Kidney (tissue), 14 donors: ENCODE measurements around the gene COX10. TPM values are rescaled to one million over a fixed set of nuclear protein-coding genes. Genes with fewer than 3 reads are reported as not detected.
"Not testable (repeated sequence)": the region's sequence is repeated elsewhere in the genome, so short reads cannot be mapped to it uniquely, and the experiment has no call there.

Source experiments
- DNase-seq, 5 donors: peaks; one replicate each; pipeline ENCODE4 v3.0.0-alpha.2; 2013 to 2020
- FAIRE-seq: peaks from 2 replicates; lab custom pipeline; 2012; peaks lifted over from hg19 to GRCh38; lab: Jason Lieb, UNC
- H3K27ac ChIP-seq, 2 donors: one replicate each; pipeline ENCODE4 v1.7.0; 2013; ENCODE audit warnings: low read depth in 2 of 2, low read length in 2 of 2, inconsistent platforms in 1 of 2
- H3K27me3 ChIP-seq: one replicate; pipeline ENCODE4 v1.7.1; 2013; ENCODE audit warnings: low read length, inconsistent platforms; ENCODE audit not compliant: control insufficient read depth, insufficient read depth
- H3K36me3 ChIP-seq, 3 donors: one replicate each; pipeline versions ENCODE4 v1.7.0 to v1.7.1; 2013; ENCODE audit warnings: low read length in 3 of 3, control low read depth in 1 of 3, inconsistent platforms in 1 of 3; ENCODE audit not compliant: insufficient read depth in 3 of 3, control insufficient read depth in 2 of 3
- H3K4me1 ChIP-seq, 3 donors: one replicate each; pipeline versions ENCODE4 v1.7.0 to v1.7.1; 2013; ENCODE audit warnings: low read length in 3 of 3, inconsistent platforms in 1 of 3, low read depth in 1 of 3; ENCODE audit not compliant: control insufficient read depth in 2 of 3, insufficient read depth in 2 of 3
- H3K4me3 ChIP-seq, 3 donors: one replicate each; pipeline versions ENCODE4 v1.7.0 to v1.8.1; 2013; ENCODE audit warnings: low read length in 3 of 3, control low read depth in 1 of 3, inconsistent platforms in 1 of 3
- H3K9ac ChIP-seq, 3 donors: one replicate each; pipeline versions ENCODE4 v1.7.0 to v1.7.1; 2013; ENCODE audit warnings: low read length in 3 of 3, control low read depth in 1 of 3, inconsistent platforms in 1 of 3
- H3K9me3 ChIP-seq, 3 donors: one replicate each; pipeline versions ENCODE4 v1.7.0 to v1.7.1; 2013; ENCODE audit warnings: low read length in 3 of 3, control low read depth in 1 of 3, inconsistent platforms in 1 of 3; ENCODE audit not compliant: control insufficient read depth in 2 of 3, insufficient read depth in 1 of 3
- intact Hi-C: fragments of 100-400 bp; cut with DNase I; formaldehyde crosslinking; loops from one replicate; pipeline ENCODE4 v1.11.1; 2022
- polyA plus RNA-seq: library from polyadenylated mRNA; stranded (reverse); fragments of 350-450 nt; fragmentation: Illumina TruSeq; extraction: RNeasy Lipid Tissue Mini Kit (QIAGEN cat#74804); gene quantifications from one replicate; pipeline ENCODE4 v1.2.3, GENCODE V29; 2014; ENCODE audit warnings: low read depth, low replicate concordance; ENCODE audit not compliant: insufficient read depth
- total RNA-seq: library from RNA; stranded (reverse); fragmentation: NEBNext Ultra II Directional; extraction: Animal tissue kit (Norgen Biotek cat#: 25700); gene quantifications from one replicate; pipeline ENCODE4 v1.2.1, GENCODE V29; 2021
- TF ChIP-seq, protein P1 (sequence below): IDR thresholded peaks from 3 replicates; pipeline ENCODE4 v1.5.1; 2012; ENCODE audit warnings: mild to moderate bottlenecking, moderate library complexity, borderline replicate concordance; ENCODE audit not compliant: insufficient read depth; ENCODE audit errors: extremely low read depth
- donor health status: control.
- donor health status: control.
- donor health status: control.
- donor health status: control.
- donor health status: control.
- donor health status: DM: yes; HTN: yes; CAD: no.
- donor health status: Normal renal cell carcinoma (clear cell type).

COX10 gene
- total and polyA plus RNA-seq, 2 donors from 2014 or later = 14.2 to 18.0 TPM

DNA sequence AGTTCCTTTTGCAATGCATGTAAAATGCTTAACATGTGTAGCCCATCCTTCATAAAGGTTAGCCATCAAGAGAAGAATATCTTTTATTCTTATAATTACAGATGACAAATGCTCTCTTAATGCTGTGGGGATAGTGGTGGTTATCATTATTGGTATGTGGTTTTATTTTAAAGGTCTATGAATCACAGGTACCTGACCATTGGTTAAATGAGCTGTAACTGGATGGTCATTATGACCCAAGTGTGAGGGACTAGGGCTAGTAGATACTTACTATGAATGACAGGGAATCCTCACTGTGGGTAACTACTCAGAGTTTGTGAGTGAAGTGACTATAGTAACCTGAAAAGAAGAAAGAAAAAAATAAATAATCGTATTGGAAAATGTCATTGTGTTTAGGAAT lies 88.5 kb downstream of the COX10 start:
- Histone ChIP-seq H3K27ac (no peak overlapping the region), H3K4me3 (no peak overlapping the region), H3K36me3 (no peaks in the 10 kb centered on the region), H3K27me3 (no peaks in the 10 kb centered on the region), H3K9ac (no peak overlapping the region), H3K4me1 (no peaks in the 10 kb centered on the region), H3K9me3 (no peaks in the 10 kb centered on the region)
- FAIRE-seq (no peak), DNase-seq (no peak)
- TF ChIP-seq, protein P1, sequence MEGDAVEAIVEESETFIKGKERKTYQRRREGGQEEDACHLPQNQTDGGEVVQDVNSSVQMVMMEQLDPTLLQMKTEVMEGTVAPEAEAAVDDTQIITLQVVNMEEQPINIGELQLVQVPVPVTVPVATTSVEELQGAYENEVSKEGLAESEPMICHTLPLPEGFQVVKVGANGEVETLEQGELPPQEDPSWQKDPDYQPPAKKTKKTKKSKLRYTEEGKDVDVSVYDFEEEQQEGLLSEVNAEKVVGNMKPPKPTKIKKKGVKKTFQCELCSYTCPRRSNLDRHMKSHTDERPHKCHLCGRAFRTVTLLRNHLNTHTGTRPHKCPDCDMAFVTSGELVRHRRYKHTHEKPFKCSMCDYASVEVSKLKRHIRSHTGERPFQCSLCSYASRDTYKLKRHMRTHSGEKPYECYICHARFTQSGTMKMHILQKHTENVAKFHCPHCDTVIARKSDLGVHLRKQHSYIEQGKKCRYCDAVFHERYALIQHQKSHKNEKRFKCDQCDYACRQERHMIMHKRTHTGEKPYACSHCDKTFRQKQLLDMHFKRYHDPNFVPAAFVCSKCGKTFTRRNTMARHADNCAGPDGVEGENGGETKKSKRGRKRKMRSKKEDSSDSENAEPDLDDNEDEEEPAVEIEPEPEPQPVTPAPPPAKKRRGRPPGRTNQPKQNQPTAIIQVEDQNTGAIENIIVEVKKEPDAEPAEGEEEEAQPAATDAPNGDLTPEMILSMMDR = no peak
- intact Hi-C loops = no loop called here

DNA sequence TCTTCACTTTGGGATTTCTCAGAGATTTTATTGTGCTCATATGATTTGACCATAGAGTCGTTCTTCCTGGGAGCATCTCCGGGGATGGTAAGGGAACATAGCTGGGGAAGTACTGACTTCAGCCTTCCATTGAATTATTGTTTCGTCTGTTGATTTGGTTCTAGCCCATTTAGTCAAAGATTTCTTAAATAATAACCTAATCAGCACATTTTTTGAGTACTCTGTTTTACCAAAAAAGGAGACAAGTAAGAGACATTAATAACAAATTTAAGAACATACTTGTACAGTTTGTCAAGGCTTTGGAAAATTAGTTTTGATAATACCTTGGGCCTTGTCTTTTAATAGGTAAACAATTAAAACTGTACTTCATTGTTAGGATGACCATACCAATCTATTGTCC lies 89.4 kb downstream of the COX10 start:
- TF ChIP-seq, protein P1 = no peak
- no peak overlapping the region for H3K4me3 ChIP-seq
- H3K4me1 ChIP-seq = no peaks in the 10 kb centered on the region
- no peaks in the 10 kb centered on the region for H3K36me3 ChIP-seq
- intact Hi-C loops = no loop called here
- no peak overlapping the region for H3K27ac ChIP-seq
- H3K27me3 ChIP-seq = no peaks in the 10 kb centered on the region
- FAIRE-seq (no peak), DNase-seq (no peak)
- H3K9ac ChIP-seq = no peak overlapping the region
- no peaks in the 10 kb centered on the region for H3K9me3 ChIP-seq

DNA sequence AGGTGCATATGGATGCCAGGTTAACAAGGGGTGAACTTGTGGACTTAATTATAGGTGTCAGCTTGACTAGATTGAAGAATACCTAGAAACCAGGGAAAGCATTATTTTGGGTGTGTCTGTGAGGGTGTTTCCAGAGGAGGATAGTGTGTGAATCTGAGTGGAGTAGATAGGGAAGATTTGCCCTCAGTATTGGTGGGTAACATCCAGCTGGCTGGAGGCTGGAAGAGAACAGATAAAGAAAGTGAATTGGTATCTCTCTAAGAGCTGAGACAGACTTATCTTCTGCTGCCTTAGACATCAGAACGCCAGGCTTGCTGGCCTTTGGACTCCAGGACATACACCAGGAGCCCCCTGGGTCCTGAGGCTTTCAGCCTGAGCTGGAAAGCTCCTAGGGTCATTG lies 92.1 kb downstream of the COX10 start:
- TF ChIP-seq, protein P1 = no peak
- Histone ChIP-seq H3K4me1 (no peaks in the 10 kb centered on the region), H3K9me3 (no peaks in the 10 kb centered on the region), H3K36me3 (no peaks in the 10 kb centered on the region), H3K9ac (no peak overlapping the region), H3K27ac (no peak overlapping the region), H3K27me3 (no peaks in the 10 kb centered on the region), H3K4me3 (no peak overlapping the region)
- FAIRE-seq = no peak
- DNase-seq = peak in 1 of 5 donors; percentile 20
- intact Hi-C loops = no loop called here

DNA sequence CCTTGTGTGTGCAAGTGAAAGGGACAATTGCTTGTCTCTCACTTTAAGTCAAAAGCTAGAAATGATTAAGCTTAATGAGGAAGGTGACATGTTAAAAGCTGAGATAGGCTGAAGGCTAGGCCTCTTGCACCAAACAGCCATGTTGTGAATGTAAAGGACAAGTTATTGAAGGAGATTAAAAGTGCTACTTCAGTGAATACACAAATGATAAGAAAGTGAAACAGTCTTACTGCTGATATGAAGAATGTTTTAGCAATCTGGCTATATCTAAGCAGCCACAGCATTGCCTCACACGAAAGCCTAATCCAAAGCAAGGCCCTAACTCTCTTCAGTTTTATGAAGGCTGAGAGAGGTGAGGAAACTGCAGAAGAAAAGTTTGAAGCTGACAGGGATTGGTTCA lies 96.3 kb downstream of the COX10 start:
- Histone ChIP-seq H3K4me1 (no peaks in the 10 kb centered on the region), H3K36me3 (no peaks in the 10 kb centered on the region), H3K27ac (no peak overlapping the region), H3K27me3 (no peaks in the 10 kb centered on the region), H3K9me3 (peaks cover 0 to 16% (median 0%) of the 10 kb centered on the region in 3 donors), H3K9ac (no peak overlapping the region), H3K4me3 (no peak overlapping the region)
- TF ChIP-seq, protein P1 = no peak
- intact Hi-C loops = no loop called here
- FAIRE-seq (no peak), DNase-seq (no peak)

DNA sequence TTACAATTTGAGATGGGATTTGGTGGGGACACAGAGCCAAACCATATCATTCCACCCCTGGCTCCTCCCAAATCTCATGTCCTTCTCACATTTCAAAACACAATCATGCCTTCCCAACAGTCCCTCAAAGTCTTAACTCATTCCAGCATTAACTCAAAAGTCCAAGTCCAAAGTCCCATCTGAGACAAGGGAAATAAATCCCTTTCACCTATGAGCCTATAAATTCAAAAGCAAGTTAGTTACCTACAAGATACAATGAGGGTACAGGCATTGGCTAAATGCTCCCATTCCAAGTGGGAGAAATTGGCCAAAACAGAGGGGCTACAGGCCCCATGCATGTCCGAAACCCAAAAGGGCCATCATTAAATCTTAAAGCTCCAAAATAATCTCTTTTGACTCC lies 98.5 kb downstream of the COX10 start:
- FAIRE-seq, intact Hi-C loops, H3K9ac ChIP-seq, H3K36me3 ChIP-seq, H3K4me1 ChIP-seq, H3K27me3 ChIP-seq, H3K27ac ChIP-seq, DNase-seq, H3K4me3 ChIP-seq: not testable (repeated sequence)
- H3K9me3 ChIP-seq = peaks cover 0 to 16% (median 0%) of the 10 kb centered on the region in 3 donors
